HUDEP-2 (cell line): ENCODE results near the gene SRSF2.
"Not testable (repeated sequence)": the region's sequence is repeated elsewhere in the genome, so short reads cannot be mapped to it uniquely, and the experiment has no call there.

Source experiments
- DNase-seq, 76 experiments: peaks; one replicate each; lab custom pipeline; 2025; ENCODE audit not compliant: unreplicated experiment in 76 of 76; lab: John Stamatoyannopoulos, UW

SRSF2 gene

DNA sequence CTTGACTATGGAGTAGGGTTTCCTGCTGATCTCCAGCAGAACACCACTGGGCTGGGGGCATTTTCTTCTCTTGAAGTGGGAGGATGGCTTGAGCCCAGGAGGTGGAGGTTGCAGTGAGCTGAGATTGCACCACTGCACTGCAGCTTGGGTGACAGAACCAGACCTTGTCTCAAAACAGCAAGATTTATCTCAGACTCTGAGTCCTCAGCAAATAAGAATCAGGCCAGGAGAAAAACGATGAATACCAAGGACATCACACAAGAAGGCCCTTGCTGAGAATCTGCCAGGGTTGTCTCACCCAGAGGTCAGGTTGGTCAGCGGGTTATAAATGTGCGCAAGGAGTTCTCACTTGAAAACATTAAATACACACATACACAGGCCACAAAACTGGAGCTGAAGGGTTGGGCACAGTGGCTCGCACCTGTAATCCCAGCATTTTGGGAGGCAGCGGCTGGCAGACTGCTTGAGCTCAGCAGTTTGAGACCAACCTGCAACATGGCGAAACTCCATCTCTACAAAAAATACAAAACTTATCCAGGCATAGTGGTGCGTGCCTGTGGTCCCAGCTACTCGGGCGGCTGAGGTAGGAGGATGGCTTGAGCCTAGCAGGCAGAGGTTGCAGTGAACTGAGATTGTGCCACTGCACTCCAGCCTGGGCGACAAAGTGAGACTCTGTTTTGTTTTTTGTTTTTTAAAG is 34.0 kb downstream of the SRSF2 start:
- DNase-seq: no peak

DNA sequence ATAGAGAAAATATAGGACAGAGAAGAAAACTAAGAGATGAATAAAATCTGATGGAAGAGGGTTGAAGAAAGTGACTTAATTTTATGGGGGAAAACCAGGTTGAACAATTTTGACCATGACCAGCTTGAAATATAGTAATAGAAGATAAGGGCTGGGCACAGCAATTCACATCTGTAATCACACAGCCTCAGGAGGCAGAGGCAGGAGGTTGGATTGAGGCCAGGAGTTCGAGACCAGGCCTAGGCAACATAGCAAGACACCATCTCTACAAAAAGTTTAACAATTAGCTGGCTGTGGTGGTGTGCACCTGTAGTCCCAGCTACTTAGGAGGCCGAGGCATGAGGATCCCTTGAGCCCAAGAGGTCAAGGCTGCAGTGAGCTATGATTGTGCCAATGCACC is 35.1 kb downstream of the SRSF2 start:
- DNase-seq: peak in 3 of 76 experiments; percentile 3 to 19 (median 8)

DNA sequence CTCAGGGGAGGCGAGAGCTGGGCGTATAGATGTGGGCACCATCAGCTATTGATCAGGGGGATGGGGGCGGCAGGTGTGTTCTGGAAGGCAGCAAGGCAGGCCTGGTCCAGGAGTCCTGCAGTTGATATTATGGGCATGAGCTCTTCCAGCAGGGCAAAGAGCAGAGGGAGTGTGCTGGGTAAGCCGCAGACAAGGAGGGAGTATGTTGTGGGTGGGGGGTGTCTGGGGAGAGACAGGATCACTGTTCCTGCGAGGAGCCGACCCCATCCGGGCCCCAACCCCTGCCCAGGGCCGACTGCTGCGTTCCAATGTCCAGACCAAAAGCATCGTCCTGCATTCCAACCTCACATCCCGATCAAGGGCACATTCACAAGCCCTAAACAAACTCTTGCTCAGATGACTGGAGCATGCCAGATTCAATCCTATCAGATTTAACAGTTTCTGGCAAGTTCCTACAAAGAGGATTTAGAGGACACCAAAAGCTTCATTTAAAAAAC is 35.6 kb downstream of the SRSF2 start:
- DNase-seq: no peak

DNA sequence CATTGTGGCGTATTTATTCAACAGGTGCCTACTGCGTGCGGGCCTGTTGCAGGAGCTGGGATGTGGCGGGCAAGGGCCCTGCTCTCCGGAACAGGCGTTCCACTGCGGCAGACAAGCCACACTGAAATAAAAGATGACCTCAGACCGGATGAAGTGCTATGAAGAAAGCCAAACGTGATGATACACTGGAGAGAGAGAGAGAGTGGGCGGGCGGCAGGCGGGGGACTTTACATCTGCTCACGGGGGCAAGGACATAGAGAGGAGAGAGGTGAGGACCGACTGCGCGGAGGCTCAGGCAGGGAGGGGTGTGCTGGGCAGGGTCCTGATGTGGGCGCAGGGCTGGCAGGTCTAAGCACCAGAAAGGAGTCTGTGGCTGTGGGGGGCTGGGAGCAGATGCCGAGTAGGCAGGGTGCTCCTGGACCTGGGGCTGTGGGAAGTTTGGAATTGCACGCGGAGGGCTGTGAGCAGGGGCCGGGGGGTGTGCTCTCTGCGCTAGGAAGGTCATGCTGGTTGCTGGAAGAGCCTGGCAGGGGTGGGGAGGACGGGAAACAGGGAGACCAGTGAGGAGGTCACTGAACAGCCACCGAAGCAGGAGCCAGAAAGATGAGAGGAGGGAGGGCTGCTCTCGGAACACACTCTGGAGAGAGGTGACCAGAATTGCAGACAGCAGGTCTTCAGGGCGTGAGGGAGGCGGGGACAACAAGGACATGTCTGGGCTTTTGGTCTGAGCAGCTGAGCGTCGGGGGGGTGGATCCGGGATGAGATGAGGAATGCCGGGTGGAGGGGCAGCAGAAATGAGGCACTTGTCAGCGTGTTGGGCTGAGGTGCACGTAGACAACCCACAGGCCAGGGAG is 36.3 kb downstream of the SRSF2 start:
- no peak for DNase-seq

DNA sequence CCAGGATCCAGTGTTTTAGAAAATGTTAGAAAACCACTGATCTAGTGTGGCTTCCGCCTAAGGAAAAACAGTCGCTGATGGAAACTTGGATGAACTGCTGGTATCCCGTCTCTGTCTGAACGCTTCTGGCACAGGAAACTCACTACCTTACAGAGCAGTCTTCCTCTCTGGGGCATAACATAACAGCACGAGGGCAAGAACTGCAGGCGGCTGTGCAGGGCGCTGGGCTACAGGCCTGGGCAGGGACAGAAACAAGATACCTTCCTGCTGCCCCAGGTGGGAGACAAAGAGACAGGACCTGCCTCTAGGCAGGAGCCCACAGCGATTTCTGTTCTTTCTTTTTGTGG is 36.9 kb downstream of the SRSF2 start:
- no peak for DNase-seq

DNA sequence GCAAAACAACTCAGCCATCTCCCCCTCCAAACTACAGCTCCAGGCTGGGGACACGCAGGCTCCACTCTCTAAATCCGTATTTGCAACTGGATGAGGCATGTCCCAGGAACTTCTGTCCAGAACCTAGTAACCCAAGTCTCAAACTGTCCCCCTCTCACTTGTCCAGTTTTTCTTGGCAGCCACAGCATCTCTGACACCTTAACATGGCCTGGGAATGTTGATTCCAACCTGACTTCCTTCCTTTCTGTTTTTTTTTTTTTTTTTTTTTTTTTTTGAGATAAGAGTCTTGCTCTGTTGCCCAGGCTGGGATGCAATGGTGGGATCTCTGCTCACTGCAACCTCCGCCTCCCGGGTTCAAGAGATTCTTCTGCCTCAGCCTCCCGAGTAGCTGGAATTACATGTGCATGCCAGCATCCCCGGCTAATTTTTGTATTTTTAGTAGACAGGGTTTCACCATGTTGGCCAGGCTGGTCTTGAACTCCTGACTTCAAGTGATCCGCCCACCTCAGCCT is 38.6 kb downstream of the SRSF2 start:
- DNase-seq: not testable (repeated sequence)

DNA sequence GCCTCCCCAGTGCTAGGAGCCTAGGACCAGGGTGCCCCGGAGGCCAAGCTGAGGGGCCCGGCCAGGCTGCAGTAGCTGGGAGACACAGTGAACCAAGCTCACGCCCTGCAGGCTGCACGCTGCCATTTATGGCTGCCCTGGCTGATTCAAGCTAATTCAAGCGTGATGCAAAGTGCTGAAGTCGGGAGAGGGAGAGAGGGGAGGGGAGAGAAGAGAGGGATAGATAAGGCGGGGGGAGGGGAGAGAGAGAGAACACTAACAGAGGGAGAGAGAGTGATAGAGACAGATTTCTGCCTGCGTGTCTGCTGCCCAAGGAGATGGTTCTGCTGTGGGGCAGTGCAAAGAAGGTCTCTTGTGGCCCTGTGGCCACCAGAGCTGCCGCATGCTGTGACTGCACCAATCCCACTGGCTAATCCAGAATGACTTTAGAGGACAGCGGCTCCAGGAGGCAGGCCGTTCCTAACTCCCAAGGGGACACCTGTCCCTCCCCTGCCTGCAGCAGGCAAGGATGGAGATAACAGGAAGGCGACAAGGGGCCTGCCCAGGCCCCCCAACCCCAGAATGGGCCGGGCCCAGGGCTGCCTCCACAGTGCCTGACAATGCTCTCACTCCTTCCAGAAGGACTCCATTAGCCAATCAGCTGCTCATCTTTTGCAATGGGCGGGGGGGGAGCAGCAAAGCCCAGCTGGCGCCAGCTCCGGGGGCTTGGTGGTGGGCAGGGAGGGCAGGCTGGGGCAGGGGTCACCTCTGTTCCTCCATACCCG is 39.2 kb downstream of the SRSF2 start:
- DNase-seq: no peak

DNA sequence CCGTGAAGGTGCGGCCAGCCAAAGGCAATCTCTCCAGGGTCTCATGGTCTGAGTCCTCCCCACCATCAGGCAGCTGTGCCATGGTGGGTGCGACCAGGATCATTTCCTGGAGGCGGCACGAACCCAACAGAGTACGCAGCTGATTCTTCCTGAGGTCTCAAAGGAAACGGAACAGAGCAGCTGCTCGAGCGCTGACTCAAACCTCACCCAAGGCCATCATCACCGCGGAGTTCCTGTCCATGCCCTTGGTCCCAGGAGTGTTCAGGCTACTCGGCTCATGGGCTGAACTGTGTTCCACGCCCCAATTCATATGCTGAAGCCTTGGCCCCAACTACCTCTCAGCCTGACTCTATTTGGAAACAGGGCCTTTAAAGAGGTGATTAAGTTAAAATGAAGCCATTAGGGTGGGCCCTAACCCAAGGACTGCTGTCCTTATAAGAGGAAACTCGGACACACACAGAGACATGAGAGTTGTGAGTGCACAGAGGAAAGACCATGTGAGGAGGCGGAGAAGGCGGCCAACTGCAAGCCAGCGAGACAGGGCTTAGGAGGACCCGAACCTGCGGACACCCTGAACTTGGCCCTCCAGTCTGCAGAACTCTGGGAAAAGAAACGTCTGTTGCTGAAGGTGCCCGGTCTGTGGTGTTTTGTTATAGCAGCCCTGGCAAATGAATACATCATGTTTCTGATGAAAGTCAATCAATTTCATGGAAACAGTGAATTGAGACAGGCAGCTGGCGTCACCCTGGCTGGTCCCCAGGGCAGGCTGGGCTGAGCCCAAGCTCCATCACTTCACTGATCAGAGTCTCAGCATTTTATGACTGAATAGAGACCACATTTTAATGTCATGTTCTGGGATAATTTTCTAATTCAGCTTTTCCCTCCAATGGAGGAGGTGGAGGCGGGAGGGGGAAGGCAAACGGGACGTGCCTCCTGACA is 40.1 kb downstream of the SRSF2 start:
- no peak for DNase-seq

DNA sequence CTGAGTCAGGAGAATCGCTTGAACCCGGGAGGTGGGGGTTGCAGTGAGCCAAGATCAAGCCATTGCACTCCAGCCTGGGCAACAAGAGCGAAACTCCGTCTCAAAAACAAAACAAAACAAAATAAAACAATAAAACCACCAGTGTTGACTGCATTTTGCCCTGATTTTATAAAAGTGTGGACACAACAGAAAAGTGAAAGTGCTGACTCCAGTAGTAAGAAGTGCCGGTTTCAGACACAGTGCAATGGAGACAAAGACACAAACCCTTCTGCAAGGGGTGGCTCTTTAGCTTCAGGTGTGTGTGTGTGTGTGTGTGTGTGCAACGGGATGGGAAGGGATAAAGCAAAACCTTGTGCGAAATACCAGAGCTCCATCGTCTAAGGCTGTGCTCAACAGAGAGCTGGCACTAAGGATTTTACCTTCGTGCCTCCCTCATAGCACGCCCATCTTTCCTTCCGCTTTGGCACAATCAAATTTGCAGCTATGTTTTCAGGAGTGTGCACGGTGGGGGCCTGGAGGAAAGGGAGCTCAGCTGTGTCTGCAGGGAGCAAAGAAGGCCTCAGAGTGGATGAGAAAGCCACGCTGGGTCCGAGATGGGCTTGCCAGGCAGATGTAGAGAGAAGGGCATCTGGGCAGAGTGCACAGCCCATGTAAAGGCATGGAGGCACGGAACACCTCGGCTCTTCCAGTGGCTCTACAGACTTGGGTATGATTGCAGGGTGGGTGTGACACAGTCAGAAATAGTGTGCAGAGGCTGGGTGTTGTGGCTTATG is 41.9 kb downstream of the SRSF2 start:
- DNase-seq: no peak

DNA sequence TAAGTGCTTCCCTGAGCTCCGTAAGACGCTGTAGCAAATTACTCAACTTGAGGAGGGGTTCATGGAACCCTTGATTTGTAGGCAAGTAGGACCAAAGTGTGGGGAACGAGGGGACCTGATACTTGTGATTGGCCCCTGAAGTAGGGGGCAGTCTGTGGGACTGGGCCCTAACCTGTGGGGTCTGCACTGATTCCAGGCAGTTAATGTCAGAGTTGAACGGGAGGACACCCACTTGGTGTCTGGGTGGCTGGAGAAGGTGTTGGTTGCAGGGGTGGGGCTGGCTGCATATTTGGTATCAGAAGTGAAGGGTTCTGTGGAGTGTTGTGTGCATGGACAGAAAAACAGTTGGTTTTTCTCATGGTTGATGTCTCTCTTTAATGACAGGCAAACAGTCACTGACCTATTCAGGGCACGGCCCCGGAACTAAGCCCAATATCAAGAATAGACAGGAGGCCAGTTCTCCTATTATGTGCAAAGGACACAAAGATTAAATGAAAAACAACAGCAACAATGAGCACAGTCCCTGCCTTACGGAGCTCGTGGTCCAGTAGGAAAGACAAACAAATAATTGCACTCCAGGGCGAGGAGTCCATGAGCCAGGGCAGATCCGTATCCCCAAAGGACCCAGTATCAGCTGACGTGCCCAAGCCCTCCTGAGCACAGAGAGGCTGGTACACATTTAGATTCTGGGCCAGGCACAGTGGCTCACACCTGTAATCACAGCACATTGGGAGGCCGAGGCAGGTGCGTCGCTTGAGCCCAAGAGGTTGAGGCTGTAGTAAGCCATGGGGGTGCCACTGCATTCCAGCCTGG is 45.5 kb downstream of the SRSF2 start:
- DNase-seq: no peak

DNA sequence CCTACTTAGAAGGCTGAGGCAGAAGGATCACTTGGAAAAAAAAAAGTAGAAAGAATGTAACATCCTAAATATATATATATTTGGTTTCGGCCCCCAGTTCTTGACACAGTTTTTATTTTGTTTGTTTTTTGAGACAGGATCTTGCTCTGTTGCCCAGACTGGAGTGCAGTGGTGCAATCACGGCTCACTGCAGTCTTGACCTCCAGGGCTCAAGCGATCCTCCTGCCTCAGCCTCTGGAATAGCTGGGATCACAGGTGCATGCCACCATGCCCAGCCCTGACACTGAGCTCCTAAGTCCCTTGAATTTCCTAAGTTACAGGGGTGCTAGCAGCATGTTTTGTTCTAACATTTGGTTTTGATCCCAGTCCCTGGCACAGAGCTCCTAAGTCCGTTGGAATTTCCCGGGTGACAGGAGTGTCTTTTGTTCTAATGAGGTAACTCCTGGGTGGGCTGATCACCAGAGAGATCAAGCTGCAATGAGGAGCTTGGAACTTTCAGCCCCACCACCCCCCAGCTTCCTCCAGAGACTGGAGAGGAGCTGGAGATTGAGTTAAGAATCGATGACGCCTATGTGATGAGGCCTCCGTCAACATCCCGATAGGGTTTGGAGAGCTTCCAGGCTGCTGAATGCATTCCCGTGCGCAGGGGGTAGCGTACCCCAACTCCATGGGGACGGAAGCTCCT is 46.4 kb downstream of the SRSF2 start:
- DNase-seq: no peak

DNA sequence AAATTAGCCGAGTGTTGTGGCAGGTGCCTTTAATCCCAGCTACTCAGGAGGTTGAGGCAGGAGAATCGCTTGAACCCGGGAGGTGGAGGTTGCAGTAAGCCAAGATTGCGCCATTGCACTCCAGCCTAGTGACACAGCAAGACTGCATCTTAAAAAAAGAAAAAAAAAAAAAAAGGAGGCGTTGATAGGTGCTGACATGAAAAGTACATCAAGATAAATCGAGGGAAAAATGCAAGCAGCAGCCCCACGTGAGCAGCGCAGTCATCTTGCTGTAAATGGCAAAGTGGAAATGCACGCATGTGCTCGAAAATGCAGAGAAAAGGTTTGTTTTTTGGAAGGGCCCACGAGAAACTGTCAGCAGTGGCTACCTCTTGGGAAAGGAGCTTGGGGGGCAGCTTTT is 47.3 kb downstream of the SRSF2 start:
- no peak for DNase-seq

DNA sequence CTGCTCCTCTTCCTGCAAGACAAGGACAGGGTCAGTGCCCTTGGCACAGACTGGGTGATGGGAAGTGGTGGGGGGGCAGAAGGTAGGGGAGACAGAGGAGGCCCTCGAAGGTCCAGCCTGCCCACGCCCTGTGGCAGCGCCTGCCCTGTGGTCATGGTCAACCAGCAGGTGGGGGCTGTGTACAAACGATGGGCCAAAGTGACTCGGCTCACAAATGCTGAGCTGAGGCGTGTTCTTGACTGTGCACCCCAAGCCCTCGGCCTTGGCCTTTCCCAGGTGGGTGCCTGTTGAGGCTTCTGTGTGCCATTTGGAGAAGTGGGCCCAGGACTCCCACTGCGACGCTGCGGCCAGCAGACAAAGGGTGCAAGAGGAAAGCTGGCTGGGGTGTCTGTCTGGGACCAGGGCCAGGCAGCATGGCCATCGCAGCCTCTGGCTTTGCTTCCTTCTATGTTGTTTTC is 48.9 kb downstream of the SRSF2 start:
- no peak for DNase-seq

DNA sequence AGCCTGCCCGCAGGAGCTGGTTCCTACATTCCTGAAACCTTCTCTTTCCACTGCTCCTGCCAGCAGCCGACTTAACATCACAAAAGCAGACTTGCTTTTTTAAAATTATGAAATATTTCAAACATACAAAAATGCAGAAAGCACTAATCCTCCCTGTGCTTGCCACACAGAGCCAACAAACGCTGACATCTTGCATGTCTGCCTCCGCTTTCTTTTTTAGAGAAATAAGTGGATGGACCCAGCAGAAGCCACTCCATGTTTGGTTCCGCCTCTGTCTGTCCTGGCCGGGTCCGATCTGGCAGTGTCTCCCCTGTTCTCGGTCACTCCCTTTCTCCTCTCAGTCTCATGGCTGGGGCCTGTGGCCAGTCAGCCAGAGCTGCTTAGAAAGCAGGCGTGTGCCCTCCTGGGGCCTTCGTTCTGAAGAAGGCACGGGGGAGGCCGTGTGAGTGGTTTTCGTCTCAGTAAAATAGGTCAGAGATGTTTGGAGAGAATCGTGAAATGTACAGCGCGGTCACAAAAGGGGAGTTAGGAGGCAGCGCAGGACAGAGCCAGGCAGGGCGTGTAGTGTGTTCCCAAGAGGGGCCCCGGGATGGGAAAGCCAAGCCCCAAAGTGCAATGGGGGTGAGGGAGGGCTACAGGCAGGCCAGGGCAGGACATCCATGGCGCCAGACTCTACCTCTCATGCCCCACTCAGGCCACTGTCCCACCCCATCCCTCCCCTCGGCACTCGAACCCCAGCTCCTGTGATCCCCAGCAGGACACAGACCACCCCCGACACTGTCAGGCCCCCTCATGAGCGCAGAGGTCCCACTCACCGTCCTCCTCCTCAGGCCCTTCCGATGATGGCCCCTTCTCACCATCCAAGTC is 49.6 kb downstream of the SRSF2 start:
- no peak for DNase-seq

DNA sequence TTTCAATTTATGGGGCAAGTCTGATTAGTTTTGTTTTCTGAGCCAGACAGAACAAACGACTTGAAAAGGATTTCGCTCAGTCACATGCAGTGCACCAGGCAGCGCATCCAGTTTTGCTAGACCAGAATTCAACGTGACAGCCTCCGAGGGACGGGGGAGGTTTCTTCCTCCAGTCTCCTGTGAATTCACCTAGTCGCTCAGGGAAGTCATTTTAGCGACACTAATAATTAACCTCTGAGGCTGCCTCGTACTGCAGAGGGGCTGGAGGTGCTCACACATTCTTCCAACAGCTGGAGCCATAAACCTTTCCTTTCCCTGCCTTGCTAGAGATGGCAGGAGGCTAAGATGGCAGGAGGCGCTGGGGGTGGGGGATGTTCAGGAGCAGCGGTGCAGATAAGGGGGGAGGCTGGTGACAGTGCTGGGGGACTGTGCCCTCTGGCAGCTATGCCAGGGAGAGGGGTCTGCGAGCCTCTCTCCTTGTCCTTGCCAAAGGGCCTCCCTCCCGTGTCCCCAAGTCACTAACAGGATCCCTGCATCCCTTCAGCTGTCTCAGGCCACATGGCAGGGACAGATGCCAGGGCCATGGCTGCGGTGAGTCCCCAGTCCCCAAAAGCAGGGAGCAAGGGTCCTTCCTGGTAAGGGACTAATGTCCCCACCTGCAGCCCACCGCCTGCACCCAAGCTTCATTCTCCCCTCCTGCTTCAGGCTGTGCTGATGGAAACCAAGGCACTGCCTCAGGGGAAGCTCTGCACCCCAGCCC is 50.4 kb downstream of the SRSF2 start:
- no peak for DNase-seq

DNA sequence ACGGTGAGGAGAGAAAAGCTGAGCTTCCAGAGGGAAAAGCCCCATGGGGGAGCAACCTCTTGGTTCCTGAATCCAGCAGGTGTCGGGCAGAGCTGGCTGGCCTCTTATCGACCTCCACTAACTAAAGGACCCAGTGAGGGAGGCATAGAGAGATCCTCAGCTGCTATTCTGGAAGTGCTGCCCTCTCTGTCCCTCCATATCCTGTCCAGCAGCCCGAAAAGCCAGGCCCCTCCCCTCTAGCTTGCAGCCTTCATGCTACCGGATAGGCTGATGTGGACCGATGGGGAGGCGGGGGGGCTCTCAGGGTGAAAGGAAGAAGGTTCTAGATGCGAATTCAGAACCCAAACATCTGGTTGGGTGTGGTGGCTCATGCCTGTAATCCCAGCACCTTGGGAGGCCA is 51.3 kb downstream of the SRSF2 start:
- no peak for DNase-seq
